Stimulated activated CD8-positive, alpha-beta memory T cell treated with anti-CD3 and anti-CD28 coated beads, Interleukin-7, amount 100 ng/mL, for 48 hours (primary cell): ENCODE data around the gene ZBTB34.
A peak's percentile ranks its signal among the peaks of the same experiment; 100 is the strongest.

Source experiments
- DNase-seq, 2 donors: peaks; one replicate each; pipeline ENCODE4 v3.0.0-alpha.2; 2020; ENCODE audit warnings: low read depth in 1 of 2; ENCODE audit errors: extremely low read depth in 1 of 2

The ZBTB34 gene

GRCh38 chr9:126875756-126876510, 15.5 kb downstream of the ZBTB34 start:
- DNase-seq = no peak

GRCh38 chr9:126876531-126876930, 16.1 kb downstream of the ZBTB34 start:
- DNase-seq = no peak

- DNase-seq = no peak
These were observed 17.0 kb downstream of the ZBTB34 start for GRCh38 chr9:126877418-126877817.

DNA sequence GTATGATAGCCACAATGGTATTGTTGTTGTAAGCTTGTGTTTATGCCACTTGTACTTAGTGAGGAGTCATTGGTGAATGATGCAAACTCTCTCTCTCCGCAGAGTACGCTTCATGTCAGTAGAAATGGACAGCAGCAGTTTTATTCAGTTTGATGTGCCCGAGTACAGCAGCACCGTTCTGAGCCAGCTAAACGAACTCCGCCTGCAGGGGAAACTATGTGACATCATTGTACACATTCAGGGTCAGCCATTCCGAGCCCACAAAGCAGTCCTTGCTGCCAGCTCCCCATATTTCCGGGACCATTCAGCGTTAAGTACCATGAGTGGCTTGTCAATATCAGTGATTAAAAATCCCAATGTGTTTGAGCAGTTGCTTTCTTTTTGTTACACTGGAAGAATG, 18.8 kb downstream of the ZBTB34 start:
- DNase-seq = no peak

DNA sequence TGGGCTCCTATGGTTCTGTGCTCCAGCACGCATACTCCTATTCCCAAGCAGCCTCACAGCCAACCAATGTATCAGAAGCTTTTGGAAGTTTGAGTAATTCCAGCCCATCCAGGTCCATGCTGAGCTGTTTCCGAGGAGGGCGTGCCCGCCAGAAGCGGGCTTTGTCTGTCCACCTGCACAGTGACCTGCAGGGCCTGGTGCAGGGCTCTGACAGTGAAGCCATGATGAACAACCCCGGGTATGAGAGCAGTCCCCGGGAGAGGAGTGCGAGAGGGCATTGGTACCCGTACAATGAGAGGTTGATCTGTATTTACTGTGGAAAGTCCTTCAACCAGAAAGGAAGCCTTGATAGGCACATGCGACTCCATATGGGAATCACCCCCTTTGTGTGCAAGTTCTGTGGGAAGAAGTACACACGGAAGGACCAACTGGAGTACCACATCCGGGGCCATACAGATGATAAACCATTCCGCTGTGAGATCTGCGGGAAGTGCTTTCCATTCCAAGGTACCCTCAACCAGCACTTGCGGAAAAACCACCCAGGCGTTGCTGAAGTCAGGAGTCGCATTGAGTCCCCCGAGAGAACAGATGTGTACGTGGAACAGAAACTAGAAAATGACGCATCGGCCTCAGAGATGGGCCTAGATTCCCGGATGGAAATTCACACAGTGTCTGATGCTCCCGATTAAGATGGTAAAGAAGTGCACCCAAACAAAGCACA, 19.9 kb downstream of the ZBTB34 start:
- DNase-seq = no peak

- DNase-seq = no peak
These were observed 20.5 kb downstream of the ZBTB34 start for GRCh38 chr9:126880947-126881332.

GRCh38 chr9:126882746-126883145, 22.3 kb downstream of the ZBTB34 start:
- no peak for DNase-seq

DNA sequence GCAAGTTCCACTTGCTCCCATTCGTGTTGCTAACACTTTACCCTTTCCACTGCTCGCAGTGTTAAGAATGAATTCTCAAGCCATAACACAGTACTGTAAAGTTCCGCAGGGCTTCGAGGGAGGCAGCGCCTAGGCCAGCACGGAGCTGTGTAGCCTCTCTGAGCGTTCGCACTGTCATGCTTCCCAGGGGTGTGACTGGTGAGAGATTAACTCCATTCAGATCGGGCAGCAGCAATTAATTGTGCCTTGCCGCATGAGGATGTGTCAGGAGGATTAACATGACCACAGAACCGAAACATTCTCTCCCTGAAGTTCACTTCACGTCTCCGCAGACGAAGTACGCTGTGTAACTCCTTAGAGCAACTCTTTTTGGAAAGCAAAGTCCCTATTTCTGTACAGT, 23.2 kb downstream of the ZBTB34 start:
- no peak for DNase-seq

- DNase-seq = no peak
These were observed 24.7 kb downstream of the ZBTB34 start for GRCh38 chr9:126885131-126885641.

- no peak for DNase-seq
These were observed 25.8 kb downstream of the ZBTB34 start for GRCh38 chr9:126886034-126886822.

GRCh38 chr9:126886897-126887296, 26.5 kb downstream of the ZBTB34 start:
- DNase-seq = no peak

DNA sequence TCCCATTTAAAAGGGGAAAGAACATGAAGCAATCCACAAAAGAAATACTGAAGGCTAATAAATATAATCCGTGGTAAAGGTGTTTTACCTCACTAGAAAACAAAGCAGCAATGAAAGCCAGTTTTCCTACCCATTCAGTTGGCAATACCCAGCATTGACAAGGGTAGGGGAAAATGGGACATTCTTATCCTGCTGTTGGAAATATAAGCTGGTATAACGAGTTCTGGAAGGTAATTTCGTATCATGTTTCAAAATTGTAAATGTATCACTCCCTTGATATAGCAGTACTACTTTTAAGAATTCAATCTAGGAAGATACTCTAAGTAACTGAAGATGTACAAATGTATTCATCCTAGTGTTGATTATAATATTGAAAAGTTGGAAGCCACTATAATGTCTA, 31.2 kb downstream of the ZBTB34 start:
- DNase-seq = no peak

- DNase-seq = no peak
These were observed 32.6 kb downstream of the ZBTB34 start for GRCh38 chr9:126893079-126893478.

- DNase-seq = no peak
These were observed 33.7 kb downstream of the ZBTB34 start for GRCh38 chr9:126894052-126894603.

DNA sequence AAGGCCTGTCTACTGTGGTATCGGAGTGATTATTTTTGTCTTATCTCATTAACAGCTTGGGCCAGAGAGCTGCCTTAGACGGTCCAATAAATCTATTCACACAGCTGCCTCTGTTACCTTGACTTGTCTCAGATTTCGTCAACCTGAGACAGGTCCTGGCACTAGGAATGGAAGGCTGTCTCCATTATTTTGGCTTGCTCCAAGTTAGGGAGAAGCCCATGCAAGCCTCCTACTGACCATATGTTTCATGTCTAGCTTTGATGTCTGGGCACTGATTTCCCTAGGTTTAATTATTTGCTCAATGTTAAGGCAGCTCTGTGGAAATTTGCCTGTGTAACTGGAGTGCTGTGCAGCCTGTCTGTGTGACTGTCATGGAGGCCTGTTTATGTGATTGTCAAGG, 41.8 kb downstream of the ZBTB34 start:
- DNase-seq = no peak

DNA sequence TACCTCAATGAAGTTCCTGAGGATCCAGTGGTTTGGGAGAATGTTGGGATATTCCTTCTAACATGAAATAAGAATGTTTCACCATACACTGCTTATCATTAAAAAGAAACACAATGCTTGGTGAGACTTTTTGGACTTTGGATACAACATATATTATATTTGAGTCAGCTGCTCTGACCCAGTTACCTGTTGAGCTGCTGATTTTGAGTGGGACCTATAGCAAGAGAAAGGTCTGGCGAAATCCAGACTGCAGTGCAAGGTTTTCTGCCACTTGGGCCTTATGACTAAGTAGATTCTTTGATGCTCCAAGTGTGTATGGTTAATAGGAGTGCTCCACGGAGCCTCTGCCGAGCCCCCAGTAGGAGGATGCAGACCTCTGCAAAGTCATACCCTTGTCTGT, 44.1 kb downstream of the ZBTB34 start:
- no peak for DNase-seq

DNA sequence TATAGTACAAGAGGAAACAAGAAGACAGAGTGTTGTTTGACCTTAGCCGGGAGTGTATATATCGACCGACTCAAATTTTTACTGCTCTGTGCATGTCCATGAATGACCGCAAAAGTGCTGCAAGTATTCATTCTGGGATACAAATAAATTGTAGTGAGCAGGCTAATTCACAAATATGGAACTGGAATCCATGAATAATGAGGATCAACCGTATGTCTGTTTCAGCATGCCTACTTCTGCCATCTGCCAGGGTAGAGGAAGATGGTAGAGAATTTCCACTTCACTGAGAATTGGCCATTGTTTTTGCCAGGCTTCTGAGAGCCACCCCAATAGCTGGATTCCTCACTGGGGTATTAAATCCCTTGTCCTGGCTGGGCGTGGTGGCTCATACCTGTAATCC, 45.7 kb downstream of the ZBTB34 start:
- DNase-seq = no peak

GRCh38 chr9:126907058-126907457, 46.6 kb downstream of the ZBTB34 start:
- DNase-seq = no peak

DNA sequence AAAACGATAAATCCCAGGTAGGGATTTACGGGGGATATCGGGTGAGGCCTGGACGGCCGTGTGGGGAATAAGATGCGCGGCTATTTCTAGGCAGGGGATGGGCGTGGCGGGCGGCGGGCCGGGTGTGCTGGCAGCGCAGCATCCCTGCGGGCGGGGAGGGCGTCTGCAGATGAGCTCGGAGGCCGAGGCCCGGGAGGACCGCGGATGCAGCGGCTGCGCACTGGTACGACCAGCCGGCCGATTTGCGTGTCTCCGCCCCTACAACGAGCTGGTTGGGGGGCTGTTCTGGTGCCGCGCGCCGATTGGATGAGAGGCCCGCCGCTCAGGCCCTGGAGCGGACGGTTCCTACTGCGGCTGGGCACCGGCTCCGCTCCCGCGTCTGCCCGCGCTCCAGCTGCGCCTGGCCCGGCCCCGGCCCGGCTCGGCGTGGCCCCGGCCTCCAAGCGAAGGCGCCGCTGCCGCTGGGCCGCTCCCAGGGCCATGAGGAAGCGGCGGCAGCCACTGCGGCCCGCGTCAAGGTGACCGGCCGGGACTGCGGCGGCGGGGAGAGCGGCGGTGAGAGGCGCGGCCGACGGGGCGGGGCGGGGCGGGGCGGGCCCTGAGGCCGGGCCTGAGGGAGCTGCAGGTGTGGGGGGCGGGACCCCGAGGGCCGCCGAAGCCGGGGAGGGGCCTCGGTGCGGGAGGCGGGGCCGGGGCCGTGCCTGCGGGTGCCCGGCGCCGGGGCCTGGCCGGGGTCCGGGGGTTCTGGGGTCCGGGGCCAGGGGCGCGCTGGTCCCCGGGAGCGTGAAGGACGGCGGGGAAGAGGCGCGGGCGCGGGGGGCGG, 54.2 kb downstream of the ZBTB34 start, which contains the start of gene RALGPS1:
TSS of gene RALGPS1 (plus strand) at position 325 of the 823 bp plus-strand sequence. CDS start 47,508 bp downstream, outside the sequence.
- peak; percentile 87 to 89 for DNase-seq

- no peak for DNase-seq
These were observed 54.9 kb downstream of the ZBTB34 start for GRCh38 chr9:126915281-126915816.
